Progenitor cell of endocrine pancreas (in vitro differentiated cells): Measurements from ENCODE around the gene MTX1. TPM values are rescaled to one million over a fixed set of nuclear protein-coding genes. Genes with fewer than 3 reads are reported as not detected.

Source experiments
- DNase-seq: peaks from one replicate; pipeline ENCODE4 v3.0.0; 2021; ENCODE audit warnings: low spot score; ENCODE audit not compliant: unreplicated experiment
- H3K27ac Mint-ChIP-seq: 2 replicates; pipeline ENCODE4 v1.8.0; 2021; ENCODE audit warnings: mild to moderate bottlenecking, moderate library complexity, mixed read lengths
- H3K27me3 Mint-ChIP-seq: 2 replicates; pipeline ENCODE4 v1.8.0; 2021; ENCODE audit warnings: mixed read lengths
- H3K36me3 Mint-ChIP-seq: 2 replicates; pipeline ENCODE4 v1.8.0; 2022; ENCODE audit warnings: mixed read lengths; ENCODE audit not compliant: insufficient read depth
- H3K4me1 Mint-ChIP-seq: 2 replicates; pipeline ENCODE4 v1.8.0; 2021; ENCODE audit warnings: low read depth, mixed read lengths
- H3K4me3 Mint-ChIP-seq: 2 replicates; pipeline ENCODE4 v1.8.0; 2021; ENCODE audit warnings: low read depth, mild to moderate bottlenecking, moderate library complexity, mixed read lengths
- H3K9me3 Mint-ChIP-seq: 2 replicates; pipeline ENCODE4 v1.8.0; 2021; ENCODE audit warnings: low read depth, mixed read lengths
- total RNA-seq: library from RNA; stranded (reverse); gene quantifications from 2 replicates; pipeline ENCODE4 v1.2.1, GENCODE V29; 2021
- TF ChIP-seq, protein P1 (sequence below): fragments of 200-600 bp; sonication (generic); IDR thresholded peaks from one replicate; pipeline ENCODE4 v1.5.0; 2021; ENCODE audit warnings: antibody characterized with exemption, mild to moderate bottlenecking; ENCODE audit not compliant: unreplicated experiment

MTX1 gene
- total RNA-seq, 1 donor from 2014 or later, result 38.7 TPM

DNA sequence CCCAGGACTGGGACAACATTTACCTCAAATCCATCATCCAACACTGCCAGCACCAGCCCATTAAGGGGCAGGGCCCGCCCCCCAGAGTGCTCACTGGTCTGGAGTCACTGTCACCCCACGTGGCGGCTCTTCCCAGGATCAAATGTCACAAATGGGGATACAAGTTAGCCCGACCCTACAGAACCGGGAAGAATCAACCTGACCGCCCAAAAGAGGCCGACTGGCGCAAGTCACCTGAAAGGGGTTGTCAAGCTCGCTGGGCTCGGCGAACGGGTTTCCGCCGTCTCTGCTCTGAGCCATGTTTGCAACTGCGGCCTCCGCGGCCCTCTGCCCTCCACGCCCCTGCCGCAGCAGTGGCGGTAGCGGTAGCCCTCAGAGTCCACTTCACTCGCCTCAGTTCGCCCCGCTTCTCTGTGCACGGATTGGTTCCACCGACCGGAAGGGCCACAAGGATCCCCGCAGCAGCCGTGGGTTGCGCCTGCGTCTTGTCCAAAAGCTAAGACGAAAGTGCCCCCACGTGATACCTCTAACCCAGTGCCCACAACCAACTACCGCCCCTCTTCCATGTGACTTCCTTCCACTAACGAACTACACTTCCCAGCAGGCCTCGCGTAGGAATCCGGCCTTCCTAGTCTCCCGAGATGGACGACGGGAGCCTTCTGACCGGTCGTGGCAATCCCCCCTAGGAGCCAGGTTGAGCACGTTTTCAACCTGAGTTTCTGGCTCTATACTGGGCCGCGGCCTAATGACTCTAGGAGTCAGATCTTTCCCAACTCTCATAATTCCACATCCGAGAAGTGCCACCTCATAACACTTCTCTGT, 53.6 kb downstream of the MTX1 start, which contains the start of gene SCAMP3:
Gene SCAMP3, minus strand, starts transcription at position 509 of the 822 bp plus-strand sequence. Its CDS starts 209 bp downstream, at position 300.
- peak; percentile 83 for DNase-seq
- H3K36me3 Mint-ChIP-seq, result peaks cover 17% of the 10 kb centered on the region
- H3K27ac Mint-ChIP-seq, result peak within 1 kb of the TSS; percentile 94
- TF ChIP-seq, protein P1, sequence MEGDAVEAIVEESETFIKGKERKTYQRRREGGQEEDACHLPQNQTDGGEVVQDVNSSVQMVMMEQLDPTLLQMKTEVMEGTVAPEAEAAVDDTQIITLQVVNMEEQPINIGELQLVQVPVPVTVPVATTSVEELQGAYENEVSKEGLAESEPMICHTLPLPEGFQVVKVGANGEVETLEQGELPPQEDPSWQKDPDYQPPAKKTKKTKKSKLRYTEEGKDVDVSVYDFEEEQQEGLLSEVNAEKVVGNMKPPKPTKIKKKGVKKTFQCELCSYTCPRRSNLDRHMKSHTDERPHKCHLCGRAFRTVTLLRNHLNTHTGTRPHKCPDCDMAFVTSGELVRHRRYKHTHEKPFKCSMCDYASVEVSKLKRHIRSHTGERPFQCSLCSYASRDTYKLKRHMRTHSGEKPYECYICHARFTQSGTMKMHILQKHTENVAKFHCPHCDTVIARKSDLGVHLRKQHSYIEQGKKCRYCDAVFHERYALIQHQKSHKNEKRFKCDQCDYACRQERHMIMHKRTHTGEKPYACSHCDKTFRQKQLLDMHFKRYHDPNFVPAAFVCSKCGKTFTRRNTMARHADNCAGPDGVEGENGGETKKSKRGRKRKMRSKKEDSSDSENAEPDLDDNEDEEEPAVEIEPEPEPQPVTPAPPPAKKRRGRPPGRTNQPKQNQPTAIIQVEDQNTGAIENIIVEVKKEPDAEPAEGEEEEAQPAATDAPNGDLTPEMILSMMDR, result no peak
- peak within 1 kb of the TSS; percentile 94 for H3K4me3 Mint-ChIP-seq
- no peaks in the 10 kb centered on the region for H3K27me3 Mint-ChIP-seq
- H3K9me3 Mint-ChIP-seq, result no peaks in the 10 kb centered on the region
- peaks cover 20% of the 10 kb centered on the region for H3K4me1 Mint-ChIP-seq

DNA sequence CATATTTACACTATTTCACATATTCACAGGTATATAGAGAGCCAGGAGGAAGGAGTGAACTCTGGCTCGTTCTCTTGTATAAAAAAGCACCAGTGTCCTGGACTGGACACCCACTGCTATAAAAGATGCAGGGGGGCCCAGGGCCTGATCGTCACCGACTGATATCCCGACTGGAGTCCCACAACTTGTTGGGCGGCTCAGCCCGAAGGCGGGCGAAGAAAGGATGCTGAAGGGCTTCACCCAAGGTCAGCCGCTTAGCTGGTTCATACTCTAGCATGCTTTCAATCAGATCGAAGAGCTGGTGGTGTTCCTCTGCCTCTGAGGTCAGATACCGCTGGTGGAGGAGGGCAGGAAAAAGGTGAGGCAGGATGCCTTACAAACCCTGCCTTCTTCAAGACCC, 54.6 kb downstream of the MTX1 start:
- no peak for DNase-seq
- Mint-ChIP-seq H3K4me3 (no peak overlapping the region), H3K27me3 (no peaks in the 10 kb centered on the region), H3K36me3 (peaks cover 23% of the 10 kb centered on the region), H3K4me1 (peaks cover 20% of the 10 kb centered on the region), H3K9me3 (no peaks in the 10 kb centered on the region), H3K27ac (peak overlapping the region; percentile 94)
- TF ChIP-seq, protein P1, result no peak

Other genes with a start within 250 kb of the MTX1 start
- 49.1 and 52.7 TPM in 2 replicates for gene PYGO2, start 246.9 kb upstream of the MTX1 start, total RNA-seq
- 43.3 and 54.7 TPM in 2 replicates for gene SHC1, start 237.9 kb upstream of the MTX1 start, total RNA-seq
- gene CKS1B, start 234.0 kb upstream of the MTX1 start, total RNA-seq, result 78.7 and 85.8 TPM in 2 replicates
- gene FLAD1, start 225.4 kb upstream of the MTX1 start, total RNA-seq, result 53.7 and 55.9 TPM in 2 replicates
- 0.84 TPM in 2 replicates for gene LENEP, start 215.1 kb upstream of the MTX1 start, total RNA-seq
- gene ZBTB7B, start 205.9 kb upstream of the MTX1 start, total RNA-seq, result 28.9 and 29.9 TPM in 2 replicates
- 2.2 TPM in 2 replicates for gene DCST2, start 174.9 kb upstream of the MTX1 start, total RNA-seq
- not detected in 2 replicates for gene DCST1, start 174.9 kb upstream of the MTX1 start, total RNA-seq
- 20.9 and 22.1 TPM in 2 replicates for gene ADAM15, start 157.4 kb upstream of the MTX1 start, total RNA-seq
- gene EFNA4, start 145.0 kb upstream of the MTX1 start, total RNA-seq, result 45.5 and 46.8 TPM in 2 replicates
- gene EFNA3, start 129.9 kb upstream of the MTX1 start, total RNA-seq, result 9.0 and 10.5 TPM in 2 replicates
- 22.1 and 22.2 TPM in 2 replicates for gene EFNA1, start 80.8 kb upstream of the MTX1 start, total RNA-seq
- gene SLC50A1, start 72.8 kb upstream of the MTX1 start, total RNA-seq, result 33.3 and 35.5 TPM in 2 replicates
- gene DPM3, start 68.2 kb upstream of the MTX1 start, total RNA-seq, result 45.6 and 49.3 TPM in 2 replicates
- gene KRTCAP2, start 35.4 kb upstream of the MTX1 start, total RNA-seq, result 146 and 149 TPM in 2 replicates
- gene TRIM46, start 34.8 kb upstream of the MTX1 start, total RNA-seq, result 21.1 and 25.7 TPM in 2 replicates
- gene THBS3, start 798 bp upstream of the MTX1 start, total RNA-seq, result 46.0 and 52.2 TPM in 2 replicates
- 58.4 and 59.0 TPM in 2 replicates for gene ENTREP3, start 46.8 kb downstream of the MTX1 start, total RNA-seq
- 53.1 and 57.1 TPM in 2 replicates for gene SCAMP3, start 53.7 kb downstream of the MTX1 start, total RNA-seq
- 102 and 106 TPM in 2 replicates for gene CLK2, start 64.8 kb downstream of the MTX1 start, total RNA-seq
- 13.6 and 15.6 TPM in 2 replicates for gene HCN3, start 68.8 kb downstream of the MTX1 start, total RNA-seq
- gene PKLR, start 92.7 kb downstream of the MTX1 start, total RNA-seq, result 0.16 and 0.57 TPM in 2 replicates
- 232 and 261 TPM in 2 replicates for gene FDPS, start 100.2 kb downstream of the MTX1 start, total RNA-seq
- gene RUSC1, start 112.2 kb downstream of the MTX1 start, total RNA-seq, result 37.3 and 37.4 TPM in 2 replicates